K562 (cell line): ENCODE results near the gene REEP6. TPM values are rescaled to one million over a fixed set of nuclear protein-coding genes. Genes with fewer than 3 reads are reported as not detected.

Experiments used
- CEBPB ChIP-seq: fragments of 450-650 bp; IDR thresholded peaks from 2 replicates; pipeline ENCODE4 v1.6.1; 2016; ENCODE audit warnings: missing genetic modification characterization, missing compliant biosample characterization
- FOS ChIP-seq: IDR thresholded peaks from 3 replicates; pipeline ENCODE4 v1.6.1; 2011; ENCODE audit not compliant: insufficient read length; ENCODE audit errors: extremely low read depth
- MEIS2 ChIP-seq: fragments of 450-650 bp; IDR thresholded peaks from 2 replicates; pipeline ENCODE4 v1.6.1; 2014; ENCODE audit warnings: mild to moderate bottlenecking; ENCODE audit not compliant: partially characterized antibody
- POLR2B ChIP-seq: fragments of 450-650 bp; IDR thresholded peaks from 2 replicates; pipeline ENCODE4 v1.6.1; 2018; ENCODE audit warnings: low read depth; ENCODE audit not compliant: partially characterized antibody
- POLR3G ChIP-seq: IDR thresholded peaks from 2 replicates; pipeline ENCODE4 v1.6.1; 2011; ENCODE audit not compliant: insufficient read length, insufficient replicate concordance; ENCODE audit errors: extremely low read depth
- ZNF212 ChIP-seq: fragments of 450-650 bp; formaldehyde crosslinking; IDR thresholded peaks from 2 replicates; pipeline ENCODE4 v1.4.0; 2020; ENCODE audit warnings: mild to moderate bottlenecking
- ZNF561 ChIP-seq: fragments of 450-650 bp; formaldehyde crosslinking; conservative IDR thresholded peaks from 2 replicates; pipeline ENCODE4 v1.4.0; 2020; ENCODE audit warnings: mild to moderate bottlenecking, moderate library complexity
- polyA plus RNA-seq, 8 experiments: library from polyadenylated mRNA; depleted of rRNA in 4 of 8; stranded (reverse) in 5 of 8; unstranded in 3 of 8; fragments of >200 nt; fragmentation: Nextera tagmentation in 2 of 8; fragmentation: Illumina TruSeq in 1 of 8; extraction: Ambion mirVana in 2 of 8; extraction: Trizol in 1 of 8; gene quantifications; 2 replicates each; pipeline versions ENCODE4 v1.2.1 to v1.2.3, GENCODE V29; 2011 to 2014; ENCODE audit warnings: inconsistent platforms in 1 of 8, missing spikeins in 1 of 8
- total RNA-seq, 7 experiments: library from RNA; depleted of rRNA in 6 of 7; stranded (reverse); fragments of >200 nt in 6 of 7; fragmentation: Illumina TruSeq in 2 of 7; extraction: Trizol in 2 of 7; gene quantifications; 2 replicates each; pipeline versions ENCODE4 v1.2.1 to v1.2.3, GENCODE V29; 2011 to 2021; ENCODE audit warnings: low replicate concordance in 1 of 7
- TF ChIP-seq, protein P1 (sequence below): fragments of 200-400 bp; formaldehyde crosslinking; IDR thresholded peaks from 2 replicates; pipeline ENCODE4 v1.6.1; 2017; ENCODE audit warnings: mild to moderate bottlenecking, low read depth, low read length, moderate library complexity
- TF ChIP-seq, protein P2 (sequence below): fragments of 250-450 bp; sonication (Bioruptor Pico); IDR thresholded peaks from 2 replicates; pipeline ENCODE4 v1.4.0; 2020

REEP6 gene
- total and polyA plus RNA-seq, 9 of the 15 experiments (the other 6 are each of a cell fraction or from before 2014, with no cell fraction given), result 1.2 to 64.2 (median 12.7) TPM

DNA sequence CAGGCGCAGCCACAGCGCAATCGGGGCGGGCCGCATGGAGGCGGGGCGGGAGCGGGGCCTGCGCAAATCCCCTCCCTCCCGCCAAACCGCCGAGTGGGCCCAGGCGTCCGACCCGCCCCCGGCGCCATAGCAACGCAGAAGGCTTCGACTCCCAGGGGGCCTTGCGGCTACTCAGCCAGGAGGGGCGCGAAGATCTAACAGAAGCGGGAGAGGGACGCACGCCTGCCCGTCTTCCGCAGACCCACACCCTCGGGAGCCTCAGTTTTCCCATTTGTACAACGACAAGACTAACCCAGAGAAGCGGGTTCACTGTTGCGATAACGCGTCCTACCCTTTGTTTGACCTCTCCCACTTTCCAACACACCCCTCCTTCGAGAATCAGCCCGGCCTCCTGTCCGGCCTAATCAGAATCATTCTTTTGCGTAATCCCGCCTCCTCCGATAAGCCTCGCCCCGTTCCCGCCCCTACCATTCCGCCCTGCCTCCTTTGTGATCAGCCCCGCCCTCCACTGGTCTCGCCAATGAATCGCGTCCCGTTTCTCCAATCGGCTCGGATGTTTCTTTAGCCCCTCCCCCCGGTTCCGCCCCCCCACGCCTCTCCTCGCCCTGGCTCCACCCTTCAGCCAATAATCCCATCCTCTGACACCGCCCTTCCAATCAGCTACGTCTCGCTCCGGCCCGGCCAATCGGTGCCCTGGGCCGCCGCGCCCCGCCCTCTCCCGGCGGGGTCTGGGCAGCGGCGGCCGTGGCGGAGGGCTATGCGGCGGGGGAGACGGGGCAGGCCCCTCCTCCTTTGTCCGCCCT, 469 bp upstream of the REEP6 start, which contains the start of gene PCSK4 (continued):
- TF ChIP-seq, protein P1, sequence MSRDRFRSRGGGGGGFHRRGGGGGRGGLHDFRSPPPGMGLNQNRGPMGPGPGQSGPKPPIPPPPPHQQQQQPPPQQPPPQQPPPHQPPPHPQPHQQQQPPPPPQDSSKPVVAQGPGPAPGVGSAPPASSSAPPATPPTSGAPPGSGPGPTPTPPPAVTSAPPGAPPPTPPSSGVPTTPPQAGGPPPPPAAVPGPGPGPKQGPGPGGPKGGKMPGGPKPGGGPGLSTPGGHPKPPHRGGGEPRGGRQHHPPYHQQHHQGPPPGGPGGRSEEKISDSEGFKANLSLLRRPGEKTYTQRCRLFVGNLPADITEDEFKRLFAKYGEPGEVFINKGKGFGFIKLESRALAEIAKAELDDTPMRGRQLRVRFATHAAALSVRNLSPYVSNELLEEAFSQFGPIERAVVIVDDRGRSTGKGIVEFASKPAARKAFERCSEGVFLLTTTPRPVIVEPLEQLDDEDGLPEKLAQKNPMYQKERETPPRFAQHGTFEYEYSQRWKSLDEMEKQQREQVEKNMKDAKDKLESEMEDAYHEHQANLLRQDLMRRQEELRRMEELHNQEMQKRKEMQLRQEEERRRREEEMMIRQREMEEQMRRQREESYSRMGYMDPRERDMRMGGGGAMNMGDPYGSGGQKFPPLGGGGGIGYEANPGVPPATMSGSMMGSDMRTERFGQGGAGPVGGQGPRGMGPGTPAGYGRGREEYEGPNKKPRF, result no peak
- TF ChIP-seq POLR2B, result peak; percentile 0
- TF ChIP-seq POLR3G, result no peak
- TF ChIP-seq, protein P2, sequence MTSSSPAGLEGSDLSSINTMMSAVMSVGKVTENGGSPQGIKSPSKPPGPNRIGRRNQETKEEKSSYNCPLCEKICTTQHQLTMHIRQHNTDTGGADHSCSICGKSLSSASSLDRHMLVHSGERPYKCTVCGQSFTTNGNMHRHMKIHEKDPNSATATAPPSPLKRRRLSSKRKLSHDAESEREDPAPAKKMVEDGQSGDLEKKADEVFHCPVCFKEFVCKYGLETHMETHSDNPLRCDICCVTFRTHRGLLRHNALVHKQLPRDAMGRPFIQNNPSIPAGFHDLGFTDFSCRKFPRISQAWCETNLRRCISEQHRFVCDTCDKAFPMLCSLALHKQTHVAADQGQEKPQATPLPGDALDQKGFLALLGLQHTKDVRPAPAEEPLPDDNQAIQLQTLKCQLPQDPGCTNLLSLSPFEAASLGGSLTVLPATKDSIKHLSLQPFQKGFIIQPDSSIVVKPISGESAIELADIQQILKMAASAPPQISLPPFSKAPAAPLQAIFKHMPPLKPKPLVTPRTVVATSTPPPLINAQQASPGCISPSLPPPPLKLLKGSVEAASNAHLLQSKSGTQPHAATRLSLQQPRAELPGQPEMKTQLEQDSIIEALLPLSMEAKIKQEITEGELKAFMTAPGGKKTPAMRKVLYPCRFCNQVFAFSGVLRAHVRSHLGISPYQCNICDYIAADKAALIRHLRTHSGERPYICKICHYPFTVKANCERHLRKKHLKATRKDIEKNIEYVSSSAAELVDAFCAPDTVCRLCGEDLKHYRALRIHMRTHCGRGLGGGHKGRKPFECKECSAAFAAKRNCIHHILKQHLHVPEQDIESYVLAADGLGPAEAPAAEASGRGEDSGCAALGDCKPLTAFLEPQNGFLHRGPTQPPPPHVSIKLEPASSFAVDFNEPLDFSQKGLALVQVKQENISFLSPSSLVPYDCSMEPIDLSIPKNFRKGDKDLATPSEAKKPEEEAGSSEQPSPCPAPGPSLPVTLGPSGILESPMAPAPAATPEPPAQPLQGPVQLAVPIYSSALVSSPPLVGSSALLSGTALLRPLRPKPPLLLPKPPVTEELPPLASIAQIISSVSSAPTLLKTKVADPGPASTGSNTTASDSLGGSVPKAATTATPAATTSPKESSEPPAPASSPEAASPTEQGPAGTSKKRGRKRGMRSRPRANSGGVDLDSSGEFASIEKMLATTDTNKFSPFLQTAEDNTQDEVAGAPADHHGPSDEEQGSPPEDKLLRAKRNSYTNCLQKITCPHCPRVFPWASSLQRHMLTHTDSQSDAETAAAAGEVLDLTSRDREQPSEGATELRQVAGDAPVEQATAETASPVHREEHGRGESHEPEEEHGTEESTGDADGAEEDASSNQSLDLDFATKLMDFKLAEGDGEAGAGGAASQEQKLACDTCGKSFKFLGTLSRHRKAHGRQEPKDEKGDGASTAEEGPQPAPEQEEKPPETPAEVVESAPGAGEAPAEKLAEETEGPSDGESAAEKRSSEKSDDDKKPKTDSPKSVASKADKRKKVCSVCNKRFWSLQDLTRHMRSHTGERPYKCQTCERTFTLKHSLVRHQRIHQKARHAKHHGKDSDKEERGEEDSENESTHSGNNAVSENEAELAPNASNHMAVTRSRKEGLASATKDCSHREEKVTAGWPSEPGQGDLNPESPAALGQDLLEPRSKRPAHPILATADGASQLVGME, result no peak
- TF ChIP-seq ZNF561, result no peak
- peak; percentile 36 for TF ChIP-seq MEIS2
- TF ChIP-seq FOS, result peak; percentile 86
- TF ChIP-seq ZNF212, result no peak
- peak; percentile 88 for TF ChIP-seq CEBPB (tag)
